Left ventricle myocardium inferior (tissue), 1 donor: ENCODE data around the gene FCHSD1. TPM values are rescaled to one million over a fixed set of nuclear protein-coding genes. Genes with fewer than 3 reads are reported as not detected.

Experiments
- DNase-seq: peaks from one replicate; pipeline ENCODE4 v3.0.0-alpha.2; 2020
- H3K27ac ChIP-seq: fragments of 200-600 bp; replicated peaks from 2 replicates; pipeline ENCODE4 v1.8.0; 2021
- H3K27me3 ChIP-seq: fragments of 200-600 bp; 2 replicates; pipeline ENCODE4 v1.8.0; 2021; ENCODE audit warnings: low read depth
- H3K36me3 ChIP-seq: fragments of 200-600 bp; 2 replicates; pipeline ENCODE4 v1.8.0; 2021
- H3K4me1 ChIP-seq: fragments of 200-600 bp; 2 replicates; pipeline ENCODE4 v1.8.0; 2021
- H3K4me3 ChIP-seq: fragments of 200-600 bp; 2 replicates; pipeline ENCODE4 v1.8.0; 2021; ENCODE audit warnings: mild to moderate bottlenecking, moderate library complexity
- H3K9me3 ChIP-seq: fragments of 200-600 bp; replicated peaks from 2 replicates; pipeline ENCODE4 v1.8.0; 2021
- intact Hi-C: fragments of 100-400 bp; cut with micrococcal nuclease; formaldehyde crosslinking; loops from one replicate; pipeline ENCODE4 v1.11.0; 2022
- total RNA-seq: library from RNA; stranded (reverse); fragmentation: NEBNext Ultra II Directional; extraction: Animal tissue kit (Norgen Biotek cat#: 25700); gene quantifications from one replicate; pipeline ENCODE4 v1.2.1, GENCODE V29; 2021
- TF ChIP-seq, protein P1 (sequence below): fragments of 200-600 bp; IDR thresholded peaks from 2 replicates; pipeline ENCODE4 v1.8.0; 2021; ENCODE audit warnings: antibody characterized with exemption, mild to moderate bottlenecking, borderline replicate concordance
- donor health status: DM: no; HTN: yes; CAD: no; lungs with severe emphysema.

The FCHSD1 gene
- total RNA-seq, 1 donor from 2014 or later: 4.7 TPM

DNA sequence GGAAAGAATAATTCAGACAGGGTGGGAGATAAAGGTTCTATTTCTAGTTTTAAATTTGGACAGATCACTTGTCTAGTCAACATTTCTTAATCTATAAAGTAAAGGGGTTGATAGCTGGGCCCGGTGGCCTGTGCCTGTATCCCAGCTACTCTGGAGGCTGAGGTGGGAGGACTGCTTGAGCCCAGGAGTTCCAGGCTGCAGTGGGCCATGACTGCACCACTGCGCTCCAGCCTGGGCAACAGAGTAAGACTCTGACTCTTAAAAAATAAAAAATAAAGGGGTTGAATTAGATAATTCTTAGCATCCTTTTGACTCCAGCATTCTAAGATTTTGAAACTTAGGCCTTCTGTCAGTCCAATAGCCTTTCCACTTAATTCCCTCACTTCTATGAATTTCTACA lies 43.2 kb downstream of the FCHSD1 start:
- H3K4me3 ChIP-seq: no peak overlapping the region
- TF ChIP-seq, protein P1, sequence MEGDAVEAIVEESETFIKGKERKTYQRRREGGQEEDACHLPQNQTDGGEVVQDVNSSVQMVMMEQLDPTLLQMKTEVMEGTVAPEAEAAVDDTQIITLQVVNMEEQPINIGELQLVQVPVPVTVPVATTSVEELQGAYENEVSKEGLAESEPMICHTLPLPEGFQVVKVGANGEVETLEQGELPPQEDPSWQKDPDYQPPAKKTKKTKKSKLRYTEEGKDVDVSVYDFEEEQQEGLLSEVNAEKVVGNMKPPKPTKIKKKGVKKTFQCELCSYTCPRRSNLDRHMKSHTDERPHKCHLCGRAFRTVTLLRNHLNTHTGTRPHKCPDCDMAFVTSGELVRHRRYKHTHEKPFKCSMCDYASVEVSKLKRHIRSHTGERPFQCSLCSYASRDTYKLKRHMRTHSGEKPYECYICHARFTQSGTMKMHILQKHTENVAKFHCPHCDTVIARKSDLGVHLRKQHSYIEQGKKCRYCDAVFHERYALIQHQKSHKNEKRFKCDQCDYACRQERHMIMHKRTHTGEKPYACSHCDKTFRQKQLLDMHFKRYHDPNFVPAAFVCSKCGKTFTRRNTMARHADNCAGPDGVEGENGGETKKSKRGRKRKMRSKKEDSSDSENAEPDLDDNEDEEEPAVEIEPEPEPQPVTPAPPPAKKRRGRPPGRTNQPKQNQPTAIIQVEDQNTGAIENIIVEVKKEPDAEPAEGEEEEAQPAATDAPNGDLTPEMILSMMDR: no peak
- H3K27me3 ChIP-seq: no peaks in the 10 kb centered on the region
- no peak overlapping the region for H3K27ac ChIP-seq
- no peaks in the 10 kb centered on the region for H3K36me3 ChIP-seq
- H3K4me1 ChIP-seq: peaks cover 64% of the 10 kb centered on the region
- intact Hi-C loops: no loop called here
- DNase-seq: no peak
- H3K9me3 ChIP-seq: no peaks in the 10 kb centered on the region

DNA sequence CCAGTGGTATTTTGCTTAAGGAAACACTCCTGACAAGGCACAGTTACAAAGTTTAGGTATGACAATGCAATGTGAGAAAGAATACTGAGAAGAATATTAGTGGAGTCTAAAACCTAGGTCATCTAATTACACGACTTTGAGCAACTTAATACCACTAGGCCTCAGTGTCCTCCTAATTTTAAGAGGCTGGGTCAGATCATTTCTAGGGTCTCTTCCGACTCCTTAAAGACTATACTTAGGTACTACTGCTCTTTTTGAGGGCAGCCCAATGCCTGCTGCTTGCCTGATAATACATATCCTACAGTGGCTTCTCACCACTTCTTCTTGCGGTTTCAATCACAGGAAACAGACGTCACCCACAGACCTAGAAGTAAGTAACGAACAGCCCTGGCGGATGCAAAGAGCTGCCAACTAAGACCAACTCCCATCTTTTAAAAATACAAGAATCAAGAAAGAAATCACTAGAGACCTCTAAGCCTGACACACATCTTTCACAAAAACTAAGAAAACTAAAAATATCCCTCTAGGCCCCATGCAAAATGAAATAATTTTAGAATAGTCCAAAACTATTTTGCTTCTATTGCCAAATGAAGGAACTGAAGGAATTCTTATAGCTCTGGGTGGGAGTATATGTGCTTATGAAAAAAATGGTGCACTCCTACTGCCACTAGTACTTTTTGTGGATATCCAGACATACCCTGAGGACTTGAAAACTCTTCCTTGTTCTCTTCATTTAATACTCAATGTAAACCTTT lies 45.5 kb downstream of the FCHSD1 start:
- peak; percentile 26 for DNase-seq

DNA sequence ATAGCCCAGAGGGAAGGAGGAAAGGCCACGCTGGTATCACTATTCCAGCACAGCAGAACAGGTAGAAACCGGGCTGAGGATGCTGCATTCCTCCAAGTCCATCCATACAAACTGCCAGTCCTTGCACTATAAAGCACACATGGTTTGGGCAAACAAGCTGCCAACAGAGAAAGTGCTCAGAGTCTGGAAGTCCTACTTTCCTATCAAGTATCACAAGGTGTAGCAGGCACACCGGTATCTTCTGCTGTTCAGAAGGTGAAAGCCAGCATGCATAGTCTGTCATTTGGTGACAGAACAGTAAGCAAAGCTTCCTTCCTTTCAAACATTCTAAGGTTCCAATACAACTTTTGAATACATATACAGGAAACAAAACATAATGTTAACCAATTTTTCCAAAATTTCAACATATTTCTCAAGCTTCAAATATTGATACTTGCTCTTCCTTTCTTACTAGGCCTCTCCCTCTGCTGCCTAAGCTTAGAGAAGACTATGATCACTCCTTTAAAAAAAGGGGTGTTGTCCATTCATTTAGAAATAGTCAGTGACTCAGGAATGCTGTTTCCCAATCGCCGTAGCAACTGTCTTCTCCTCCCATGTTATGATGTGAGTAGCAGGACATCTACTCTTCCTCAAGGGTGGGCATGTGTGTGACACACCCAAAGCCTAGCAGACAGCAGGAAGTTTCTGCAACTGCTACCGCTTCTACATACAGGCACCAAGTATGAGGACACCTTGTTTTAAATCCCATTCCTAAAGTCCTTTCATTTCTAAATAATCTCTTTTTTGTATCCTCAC lies 47.1 kb downstream of the FCHSD1 start:
- peak overlapping the region; percentile 82 for H3K27ac ChIP-seq
- no peak for DNase-seq
- TF ChIP-seq, protein P1: no peak
- peak overlapping the region; percentile 2 for H3K4me3 ChIP-seq
- no peaks in the 10 kb centered on the region for H3K36me3 ChIP-seq
- intact Hi-C loops: no loop called here
- H3K27me3 ChIP-seq: no peaks in the 10 kb centered on the region
- peaks cover 90% of the 10 kb centered on the region for H3K4me1 ChIP-seq
- H3K9me3 ChIP-seq: no peaks in the 10 kb centered on the region

More for the DNA sequence above, 45.5 kb downstream of the FCHSD1 start:
- Histone ChIP-seq H3K9me3 (no peaks in the 10 kb centered on the region), H3K36me3 (no peaks in the 10 kb centered on the region), H3K27ac (peak overlapping the region; percentile 82), H3K4me3 (no peak overlapping the region), H3K27me3 (no peaks in the 10 kb centered on the region), H3K4me1 (peaks cover 74% of the 10 kb centered on the region)
- intact Hi-C loops: no loop called here
- TF ChIP-seq, protein P1: no peak

DNA sequence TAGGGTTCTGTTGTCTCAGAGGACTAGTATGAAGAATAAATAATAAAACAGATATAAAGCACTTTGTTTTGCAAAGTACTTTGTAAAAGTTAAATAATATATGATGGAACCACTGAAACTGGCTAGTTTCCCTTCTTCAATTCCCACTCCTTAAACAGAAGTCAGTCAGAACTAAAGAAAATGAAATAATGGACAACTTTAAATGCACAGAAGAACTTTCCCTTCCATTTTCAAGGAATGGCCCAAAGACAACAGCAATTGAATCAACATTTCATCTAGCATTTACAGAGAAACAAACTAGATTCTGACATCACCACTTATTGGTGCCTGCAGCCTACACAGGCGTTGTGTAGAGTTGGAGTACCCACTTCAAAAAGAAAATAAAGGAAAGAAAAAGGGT lies 48.6 kb downstream of the FCHSD1 start:
- peak overlapping the region; percentile 82 for H3K27ac ChIP-seq
- TF ChIP-seq, protein P1: no peak
- intact Hi-C loops: no loop called here

DNA sequence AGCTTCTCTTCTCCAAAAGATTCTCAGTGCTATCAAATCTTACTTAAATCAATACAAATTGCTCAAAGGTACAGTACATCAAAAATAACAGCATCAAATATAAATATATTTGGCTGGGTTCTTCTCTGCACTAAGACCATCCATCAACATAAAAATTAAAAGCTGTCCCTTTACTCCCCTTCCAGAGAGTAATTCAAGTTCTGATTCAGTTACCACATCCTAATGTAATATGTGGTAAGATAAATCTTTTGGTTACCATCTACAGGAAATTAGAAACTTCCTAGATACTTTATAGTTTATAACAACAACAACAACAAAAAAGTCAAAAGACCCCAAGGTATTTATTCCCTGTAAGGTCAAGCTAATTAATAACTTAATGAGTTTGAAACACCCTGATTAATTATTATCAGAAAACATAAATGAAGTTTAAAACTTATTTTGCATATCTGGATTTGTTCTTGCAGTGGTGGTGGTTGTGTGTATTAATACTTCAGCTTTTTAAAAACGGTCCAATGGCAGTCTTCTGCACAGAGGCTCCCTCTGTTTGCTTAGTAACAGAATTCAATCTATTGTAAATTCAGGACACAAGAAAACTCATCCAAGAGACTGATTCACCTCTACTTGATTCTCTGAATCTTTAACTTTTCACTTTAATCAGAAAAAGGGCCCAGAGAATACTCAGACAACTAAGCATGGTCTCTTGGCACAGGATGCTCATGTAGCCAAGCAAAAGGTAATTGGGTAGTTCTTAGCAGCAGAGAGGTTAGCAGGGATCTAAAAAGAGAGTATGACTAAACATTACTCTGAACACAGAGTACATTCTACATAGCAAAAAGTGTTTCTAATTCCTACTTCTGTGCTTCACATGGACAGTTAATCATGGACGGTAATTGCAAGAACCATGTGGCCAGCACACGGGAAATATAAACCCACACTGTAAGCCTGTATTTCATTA lies 52.5 kb downstream of the FCHSD1 start:
- H3K4me1 ChIP-seq: peaks cover 66% of the 10 kb centered on the region
- TF ChIP-seq, protein P1: no peak
- H3K4me3 ChIP-seq: no peak overlapping the region
- peaks cover 9% of the 10 kb centered on the region for H3K9me3 ChIP-seq
- H3K27me3 ChIP-seq: no peaks in the 10 kb centered on the region
- H3K36me3 ChIP-seq: peaks cover 3% of the 10 kb centered on the region
- no peak for DNase-seq
- intact Hi-C loops: no loop called here
- peak overlapping the region; percentile 87 for H3K27ac ChIP-seq

More for the DNA sequence above, 48.6 kb downstream of the FCHSD1 start:
- H3K4me1 ChIP-seq: peaks cover 93% of the 10 kb centered on the region
- no peaks in the 10 kb centered on the region for H3K27me3 ChIP-seq
- H3K9me3 ChIP-seq: peaks cover 1% of the 10 kb centered on the region
- H3K4me3 ChIP-seq: no peak overlapping the region
- no peaks in the 10 kb centered on the region for H3K36me3 ChIP-seq
- DNase-seq: no peak
